22Rv1 (cell line): ENCODE measurements around the gene HEPACAM.

Experiments
- ZFX ChIP-seq: fragments of 450-650 bp; IDR thresholded peaks from 2 replicates; pipeline ENCODE4 v1.6.1; 2017; ENCODE audit warnings: antibody characterized with exemption, borderline replicate concordance
- TF ChIP-seq, protein P1 (sequence below): fragments of 450-650 bp; IDR thresholded peaks from 2 replicates; pipeline ENCODE4 v1.5.1; 2017; ENCODE audit warnings: mild to moderate bottlenecking

DNA sequence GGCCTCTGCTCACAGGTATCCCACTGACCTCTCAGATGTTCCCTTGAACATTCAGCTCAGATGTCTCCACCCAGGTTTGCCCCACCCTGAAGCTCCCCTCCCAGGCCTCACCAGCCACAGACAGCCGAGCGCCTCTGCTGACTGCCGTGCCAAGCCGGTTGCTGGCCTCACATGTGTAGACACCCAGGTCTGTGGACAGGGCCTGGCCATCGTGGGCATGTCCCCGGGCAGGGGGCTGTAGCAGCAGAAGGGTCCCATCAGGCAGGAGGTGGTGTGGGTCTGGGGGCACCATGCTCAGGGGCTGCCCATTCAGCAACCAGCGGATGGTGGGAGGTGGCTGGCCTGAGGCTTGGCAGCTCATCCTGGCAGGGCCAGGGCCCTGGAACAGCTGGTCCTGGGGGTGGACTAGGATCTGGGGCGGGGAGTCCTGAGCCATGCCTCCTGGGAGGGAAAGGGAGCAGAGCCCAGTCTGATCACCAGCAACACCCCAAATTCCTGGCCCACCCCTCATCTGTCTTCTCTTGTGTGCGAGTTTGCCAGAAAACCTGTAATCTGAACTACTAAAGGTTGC is 38.9 kb downstream of the HEPACAM start:
- TF ChIP-seq, protein P1, sequence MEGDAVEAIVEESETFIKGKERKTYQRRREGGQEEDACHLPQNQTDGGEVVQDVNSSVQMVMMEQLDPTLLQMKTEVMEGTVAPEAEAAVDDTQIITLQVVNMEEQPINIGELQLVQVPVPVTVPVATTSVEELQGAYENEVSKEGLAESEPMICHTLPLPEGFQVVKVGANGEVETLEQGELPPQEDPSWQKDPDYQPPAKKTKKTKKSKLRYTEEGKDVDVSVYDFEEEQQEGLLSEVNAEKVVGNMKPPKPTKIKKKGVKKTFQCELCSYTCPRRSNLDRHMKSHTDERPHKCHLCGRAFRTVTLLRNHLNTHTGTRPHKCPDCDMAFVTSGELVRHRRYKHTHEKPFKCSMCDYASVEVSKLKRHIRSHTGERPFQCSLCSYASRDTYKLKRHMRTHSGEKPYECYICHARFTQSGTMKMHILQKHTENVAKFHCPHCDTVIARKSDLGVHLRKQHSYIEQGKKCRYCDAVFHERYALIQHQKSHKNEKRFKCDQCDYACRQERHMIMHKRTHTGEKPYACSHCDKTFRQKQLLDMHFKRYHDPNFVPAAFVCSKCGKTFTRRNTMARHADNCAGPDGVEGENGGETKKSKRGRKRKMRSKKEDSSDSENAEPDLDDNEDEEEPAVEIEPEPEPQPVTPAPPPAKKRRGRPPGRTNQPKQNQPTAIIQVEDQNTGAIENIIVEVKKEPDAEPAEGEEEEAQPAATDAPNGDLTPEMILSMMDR: no peak
- no peak for TF ChIP-seq ZFX
